GM12878 (cell line): ENCODE data around the gene BAZ2A. TPM values are rescaled to one million over a fixed set of nuclear protein-coding genes. Genes with fewer than 3 reads are reported as not detected.

Experiments
- ATAC-seq: fragments of 200-7000 bp; cut with Tn5 transposase; 3 replicates; pipeline ENCODE4 v1.9.1; 2020; ENCODE audit warnings: mild to moderate bottlenecking, moderate library complexity
- BruUV-seq: library from RNA; stranded (reverse); fragments of 400-500 nt; replicated peaks from 2 replicates; lab custom pipeline; 2021; lab: Mats Ljungman, UMichigan
- CTCF ChIA-PET: fragments of 300-600 bp; sonication (Branson Sonifier 250); formaldehyde crosslinking; extraction: SDS; loops from one replicate; lab custom pipeline; 2021; ENCODE audit warnings: inconsistent platforms; lab: Yijun Ruan, JAX
- POLR2A ChIA-PET: fragments of 350-600 bp; formaldehyde crosslinking; extraction: SDS; loops from one replicate; lab custom pipeline; 2021; ENCODE audit warnings: inconsistent platforms; lab: Charles Lee
- RAD21 ChIA-PET: fragments of 300-600 bp; sonication (Branson Sonifier 250); formaldehyde crosslinking; loops from one replicate; lab custom pipeline; 2023; ENCODE audit warnings: antibody characterized with exemption; ENCODE audit not compliant: unreplicated experiment; lab: Charles Lee
- SMC1A ChIA-PET: fragments of 300-600 bp; sonication (Branson Sonifier 250); formaldehyde crosslinking; loops from one replicate; lab custom pipeline; 2023; ENCODE audit not compliant: unreplicated experiment, uncharacterized antibody; lab: Charles Lee
- DNase-seq: peaks from one replicate; pipeline ENCODE4 v3.0.0-alpha.2; 2011; ENCODE audit warnings: low read depth, low spot score
- FAIRE-seq: peaks from 3 replicates; lab custom pipeline; 2011; peaks lifted over from hg19 to GRCh38; lab: Jason Lieb, UNC
- H2AFZ ChIP-seq: 2 replicates; pipeline ENCODE4 v1.6.0; 2011; ENCODE audit warnings: low read depth, low read length, control low read depth; ENCODE audit not compliant: control insufficient read depth
- H3K27ac ChIP-seq: 2 replicates; pipeline ENCODE4 v1.5.1; 2011; ENCODE audit warnings: control low read depth; ENCODE audit not compliant: control insufficient read depth, insufficient read depth
- H3K27me3 ChIP-seq, 2 experiments: replicated peaks in 1 of 2; 2 replicates each; pipeline versions ENCODE4 v1.6.0 to v1.6.1; 2011; ENCODE audit warnings: low read length in 1 of 2; ENCODE audit not compliant: control insufficient read depth in 2 of 2, insufficient read depth in 2 of 2
- H3K36me3 ChIP-seq, 2 experiments: 2 replicates each; pipeline ENCODE4 v1.5.1; 2011; ENCODE audit warnings: low read length in 1 of 2; ENCODE audit not compliant: control insufficient read depth in 2 of 2, insufficient read depth in 2 of 2
- H3K4me1 ChIP-seq: 2 replicates; pipeline ENCODE4 v1.6.1; 2011; ENCODE audit warnings: mild to moderate bottlenecking, low read length, moderate library complexity, mixed read lengths; ENCODE audit not compliant: control insufficient read depth, insufficient read depth
- H3K4me2 ChIP-seq: 2 replicates; pipeline ENCODE4 v1.6.0; 2011; ENCODE audit warnings: control low read depth; ENCODE audit not compliant: control insufficient read depth, insufficient read depth
- H3K4me3 ChIP-seq: fragments of 200-600 bp; sonication (generic); 2 replicates; pipeline ENCODE4 v1.5.1; 2016
- H3K79me2 ChIP-seq: 2 replicates; pipeline ENCODE4 v1.6.0; 2011; ENCODE audit warnings: low read length; ENCODE audit not compliant: control insufficient read depth, insufficient read depth
- H3K9ac ChIP-seq: 2 replicates; pipeline ENCODE4 v1.8.0; 2011; ENCODE audit warnings: low read length, control low read depth, mixed read lengths; ENCODE audit not compliant: control insufficient read depth, insufficient read depth
- H3K9me3 ChIP-seq: replicated peaks from 3 replicates; pipeline ENCODE4 v1.5.1; 2011; ENCODE audit warnings: mild to moderate bottlenecking, low read length; ENCODE audit not compliant: control insufficient read depth, insufficient read depth
- H4K20me1 ChIP-seq: 2 replicates; pipeline ENCODE4 v1.6.0; 2011; ENCODE audit not compliant: control insufficient read depth, insufficient read depth
- BRCA1 ChIP-seq: IDR thresholded peaks from 2 replicates; pipeline ENCODE4 v1.6.1; 2011; ENCODE audit warnings: low read depth, low read length, improper control_type of control experiment
- RAD21 ChIP-seq: IDR thresholded peaks from 2 replicates; pipeline ENCODE4 v1.6.1; 2011; ENCODE audit warnings: mild to moderate bottlenecking, low read depth, low read length, moderate library complexity; ENCODE audit not compliant: insufficient read depth
- SMAD1 ChIP-seq: fragments of 450-650 bp; IDR thresholded peaks from 2 replicates; pipeline ENCODE4 v1.6.1; 2018; ENCODE audit warnings: mild to moderate bottlenecking, low read depth; ENCODE audit not compliant: partially characterized antibody
- SUZ12 ChIP-seq: fragments of 200-600 bp; sonication (generic); IDR thresholded peaks from one replicate; pipeline ENCODE4 v1.6.1; 2018; ENCODE audit warnings: antibody characterized with exemption, mild to moderate bottlenecking; ENCODE audit not compliant: unreplicated experiment
- YBX1 ChIP-seq: fragments of 450-650 bp; IDR thresholded peaks from 2 replicates; pipeline ENCODE4 v1.6.1; 2016; ENCODE audit warnings: antibody characterized with exemption
- WGBS: methylation state at CpG from one replicate; pipeline ENCODE4 v1.1.6; 2016; ENCODE audit warnings: low lambda C conversion rate; ENCODE audit not compliant: insufficient replicate concordance, insufficient coverage; ENCODE audit errors: missing lambda C conversion rate; 5-methylcytosine and 5-hydroxymethylcytosine counted together
- in situ Hi-C: fragments of 300-500 bp; cut with MboI; formaldehyde crosslinking; loops from 9 replicates; pipeline ENCODE4 v1.14.3; 2018; ENCODE audit warnings: mixed read lengths
- intact Hi-C: fragments of 100-400 bp; cut with micrococcal nuclease; formaldehyde crosslinking; loops from one replicate; pipeline ENCODE4 v1.14.2; 2022; ENCODE audit not compliant: unreplicated experiment
- polyA plus RNA-seq, 11 experiments: library from polyadenylated mRNA; depleted of rRNA in 4 of 11; unstranded in 6 of 11; stranded (reverse) in 5 of 11; fragments of >200 nt; fragmentation: Nextera tagmentation in 4 of 11; fragmentation: Illumina TruSeq in 1 of 11; extraction: Ambion mirVana in 4 of 11; extraction: Trizol in 1 of 11; gene quantifications; 1 replicate in 1 of 11; 2 replicates in 10 of 11; pipeline versions ENCODE4 v1.2.1 to v1.2.3, GENCODE V29; 2011 to 2016; ENCODE audit warnings: inconsistent platforms in 2 of 11, missing spikeins in 2 of 11, low read depth in 1 of 11
- total RNA-seq, 4 experiments: library from RNA; depleted of rRNA in 3 of 4; stranded (reverse); fragments of >200 nt in 3 of 4; fragmentation: Illumina TruSeq in 1 of 4; extraction: Trizol in 1 of 4; gene quantifications; 2 replicates each; pipeline versions ENCODE4 v1.2.1 to v1.2.3, GENCODE V29; 2013 to 2021
- TF ChIP-seq, protein P1 (sequence below): IDR thresholded peaks from 2 replicates; pipeline ENCODE4 v1.6.1; 2011; ENCODE audit warnings: borderline replicate concordance, low read depth, mild to moderate bottlenecking, moderate library complexity, low read length; ENCODE audit not compliant: insufficient read depth, poor library complexity, severe bottlenecking
- TF ChIP-seq, protein P2 (sequence below): fragments of 450-650 bp; formaldehyde crosslinking; IDR thresholded peaks from 2 replicates; pipeline ENCODE4 v1.4.0; 2020; ENCODE audit warnings: mild to moderate bottlenecking, moderate library complexity
- TF ChIP-seq, protein P3 (sequence below): IDR thresholded peaks from 2 replicates; pipeline ENCODE4 v1.6.1; 2011; ENCODE audit warnings: borderline replicate concordance, low read depth, mild to moderate bottlenecking, moderate library complexity, mixed read lengths, low read length; ENCODE audit not compliant: insufficient read depth; ENCODE audit errors: extremely low read length

Gene BAZ2A
- total and polyA plus RNA-seq, 10 of the 15 experiments (the other 5 are each of a cell fraction or from before 2014, with no cell fraction given), result 4.8 to 90.2 (median 29.9) TPM

DNA sequence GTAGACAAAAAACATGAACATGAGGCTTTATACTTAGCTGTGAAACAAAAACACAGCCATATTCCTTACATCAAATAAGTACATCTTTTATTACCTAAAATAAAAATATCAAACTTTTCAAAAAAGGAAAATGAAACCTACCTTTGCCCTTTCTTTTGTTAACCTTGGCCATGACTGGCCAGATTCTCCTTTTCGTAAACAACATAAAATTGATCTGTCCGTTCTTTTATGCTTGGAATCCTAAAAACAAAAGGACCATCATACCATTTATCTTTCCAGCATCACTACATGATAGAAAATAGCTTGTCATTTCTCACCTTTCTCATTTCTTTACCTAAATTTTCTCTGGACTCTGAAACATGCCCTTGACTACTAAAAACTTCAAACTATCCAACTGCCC lies 41.5 kb upstream of the BAZ2A start:
- no peaks in the 10 kb centered on the region for H3K9me3 ChIP-seq
- DNase-seq (no peak), FAIRE-seq (no peak), ATAC-seq (no peak)
- H3K4me1 ChIP-seq, result no peaks in the 10 kb centered on the region
- H2AFZ ChIP-seq, result no peak overlapping the region
- H3K9ac ChIP-seq, result no peak overlapping the region
- ChIA-PET SMC1A (interaction anchor here (2.1 kb wide), 1 partner anchor 14 kb away, joined by 8 read pairs; no protein-coding TSS in a partner anchor), CTCF (no interaction called here), POLR2A (interaction anchor here (1.6 to 2.4 kb wide), 4 partner anchors 8 to 33 kb away, joined by 3 to 8 read pairs (median 4); no protein-coding TSS in a partner anchor), RAD21 (no interaction called here)
- intact Hi-C loops (no loop called here), in situ Hi-C loops (no loop called here)
- TF ChIP-seq SUZ12 (no peak), SMAD1 (no peak), BRCA1 (no peak), RAD21 (no peak), YBX1 (no peak)
- TF ChIP-seq, protein P1, sequence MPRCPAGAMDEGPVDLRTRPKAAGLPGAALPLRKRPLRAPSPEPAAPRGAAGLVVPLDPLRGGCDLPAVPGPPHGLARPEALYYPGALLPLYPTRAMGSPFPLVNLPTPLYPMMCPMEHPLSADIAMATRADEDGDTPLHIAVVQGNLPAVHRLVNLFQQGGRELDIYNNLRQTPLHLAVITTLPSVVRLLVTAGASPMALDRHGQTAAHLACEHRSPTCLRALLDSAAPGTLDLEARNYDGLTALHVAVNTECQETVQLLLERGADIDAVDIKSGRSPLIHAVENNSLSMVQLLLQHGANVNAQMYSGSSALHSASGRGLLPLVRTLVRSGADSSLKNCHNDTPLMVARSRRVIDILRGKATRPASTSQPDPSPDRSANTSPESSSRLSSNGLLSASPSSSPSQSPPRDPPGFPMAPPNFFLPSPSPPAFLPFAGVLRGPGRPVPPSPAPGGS, result no peak
- TF ChIP-seq, protein P2, sequence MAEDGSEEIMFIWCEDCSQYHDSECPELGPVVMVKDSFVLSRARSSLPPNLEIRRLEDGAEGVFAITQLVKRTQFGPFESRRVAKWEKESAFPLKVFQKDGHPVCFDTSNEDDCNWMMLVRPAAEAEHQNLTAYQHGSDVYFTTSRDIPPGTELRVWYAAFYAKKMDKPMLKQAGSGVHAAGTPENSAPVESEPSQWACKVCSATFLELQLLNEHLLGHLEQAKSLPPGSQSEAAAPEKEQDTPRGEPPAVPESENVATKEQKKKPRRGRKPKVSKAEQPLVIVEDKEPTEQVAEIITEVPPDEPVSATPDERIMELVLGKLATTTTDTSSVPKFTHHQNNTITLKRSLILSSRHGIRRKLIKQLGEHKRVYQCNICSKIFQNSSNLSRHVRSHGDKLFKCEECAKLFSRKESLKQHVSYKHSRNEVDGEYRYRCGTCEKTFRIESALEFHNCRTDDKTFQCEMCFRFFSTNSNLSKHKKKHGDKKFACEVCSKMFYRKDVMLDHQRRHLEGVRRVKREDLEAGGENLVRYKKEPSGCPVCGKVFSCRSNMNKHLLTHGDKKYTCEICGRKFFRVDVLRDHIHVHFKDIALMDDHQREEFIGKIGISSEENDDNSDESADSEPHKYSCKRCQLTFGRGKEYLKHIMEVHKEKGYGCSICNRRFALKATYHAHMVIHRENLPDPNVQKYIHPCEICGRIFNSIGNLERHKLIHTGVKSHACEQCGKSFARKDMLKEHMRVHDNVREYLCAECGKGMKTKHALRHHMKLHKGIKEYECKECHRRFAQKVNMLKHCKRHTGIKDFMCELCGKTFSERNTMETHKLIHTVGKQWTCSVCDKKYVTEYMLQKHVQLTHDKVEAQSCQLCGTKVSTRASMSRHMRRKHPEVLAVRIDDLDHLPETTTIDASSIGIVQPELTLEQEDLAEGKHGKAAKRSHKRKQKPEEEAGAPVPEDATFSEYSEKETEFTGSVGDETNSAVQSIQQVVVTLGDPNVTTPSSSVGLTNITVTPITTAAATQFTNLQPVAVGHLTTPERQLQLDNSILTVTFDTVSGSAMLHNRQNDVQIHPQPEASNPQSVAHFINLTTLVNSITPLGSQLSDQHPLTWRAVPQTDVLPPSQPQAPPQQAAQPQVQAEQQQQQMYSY (CRISPR knock-in tag), result no peak
- TF ChIP-seq, protein P3, sequence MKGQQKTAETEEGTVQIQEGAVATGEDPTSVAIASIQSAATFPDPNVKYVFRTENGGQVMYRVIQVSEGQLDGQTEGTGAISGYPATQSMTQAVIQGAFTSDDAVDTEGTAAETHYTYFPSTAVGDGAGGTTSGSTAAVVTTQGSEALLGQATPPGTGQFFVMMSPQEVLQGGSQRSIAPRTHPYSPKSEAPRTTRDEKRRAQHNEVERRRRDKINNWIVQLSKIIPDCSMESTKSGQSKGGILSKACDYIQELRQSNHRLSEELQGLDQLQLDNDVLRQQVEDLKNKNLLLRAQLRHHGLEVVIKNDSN, result no peak
- no peaks in the 10 kb centered on the region for H3K27me3 ChIP-seq
- no peak overlapping the region for H3K4me2 ChIP-seq
- H3K4me3 ChIP-seq, result no peak overlapping the region
- no peak overlapping the region for H3K27ac ChIP-seq
- H3K79me2 ChIP-seq, result peaks cover 54% of the 10 kb centered on the region
- no TSS peak for BruUV-seq
- WGBS, result 80% methylated on average over 2 of the region's 2 CpGs
- H3K36me3 ChIP-seq, result peaks cover 10 to 43% of the 10 kb centered on the region in 2 experiments
- no peaks in the 10 kb centered on the region for H4K20me1 ChIP-seq
